Measurements from ENCODE around the gene C2orf15. TPM values are rescaled to one million over a fixed set of nuclear protein-coding genes. Genes with fewer than 3 reads are reported as not detected.
A peak's percentile ranks its signal among the peaks of the same experiment; 100 is the strongest.

C2orf15 gene
- total and polyA plus RNA-seq, 10 of the 15 experiments (the other 5 are each of a cell fraction or from before 2014, with no cell fraction given), result 1.4 to 3.4 (median 2.4) TPM

GRCh38 chr2:99153921-99154604 is 12.6 kb downstream of the C2orf15 start (continued):
- no peak for TF ChIP-seq CBFB (IDR thresholded peaks at IDR 0.05; ENCODE audit: low read depth)
- TF ChIP-seq, protein P1, sequence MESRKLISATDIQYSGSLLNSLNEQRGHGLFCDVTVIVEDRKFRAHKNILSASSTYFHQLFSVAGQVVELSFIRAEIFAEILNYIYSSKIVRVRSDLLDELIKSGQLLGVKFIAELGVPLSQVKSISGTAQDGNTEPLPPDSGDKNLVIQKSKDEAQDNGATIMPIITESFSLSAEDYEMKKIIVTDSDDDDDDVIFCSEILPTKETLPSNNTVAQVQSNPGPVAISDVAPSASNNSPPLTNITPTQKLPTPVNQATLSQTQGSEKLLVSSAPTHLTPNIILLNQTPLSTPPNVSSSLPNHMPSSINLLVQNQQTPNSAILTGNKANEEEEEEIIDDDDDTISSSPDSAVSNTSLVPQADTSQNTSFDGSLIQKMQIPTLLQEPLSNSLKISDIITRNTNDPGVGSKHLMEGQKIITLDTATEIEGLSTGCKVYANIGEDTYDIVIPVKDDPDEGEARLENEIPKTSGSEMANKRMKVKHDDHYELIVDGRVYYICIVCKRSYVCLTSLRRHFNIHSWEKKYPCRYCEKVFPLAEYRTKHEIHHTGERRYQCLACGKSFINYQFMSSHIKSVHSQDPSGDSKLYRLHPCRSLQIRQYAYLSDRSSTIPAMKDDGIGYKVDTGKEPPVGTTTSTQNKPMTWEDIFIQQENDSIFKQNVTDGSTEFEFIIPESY (IDR thresholded peaks at IDR 0.05), result no peak
- no peak for TF ChIP-seq SREBF1 (IDR thresholded peaks at IDR 0.05; ENCODE audit: low read length)

DNA sequence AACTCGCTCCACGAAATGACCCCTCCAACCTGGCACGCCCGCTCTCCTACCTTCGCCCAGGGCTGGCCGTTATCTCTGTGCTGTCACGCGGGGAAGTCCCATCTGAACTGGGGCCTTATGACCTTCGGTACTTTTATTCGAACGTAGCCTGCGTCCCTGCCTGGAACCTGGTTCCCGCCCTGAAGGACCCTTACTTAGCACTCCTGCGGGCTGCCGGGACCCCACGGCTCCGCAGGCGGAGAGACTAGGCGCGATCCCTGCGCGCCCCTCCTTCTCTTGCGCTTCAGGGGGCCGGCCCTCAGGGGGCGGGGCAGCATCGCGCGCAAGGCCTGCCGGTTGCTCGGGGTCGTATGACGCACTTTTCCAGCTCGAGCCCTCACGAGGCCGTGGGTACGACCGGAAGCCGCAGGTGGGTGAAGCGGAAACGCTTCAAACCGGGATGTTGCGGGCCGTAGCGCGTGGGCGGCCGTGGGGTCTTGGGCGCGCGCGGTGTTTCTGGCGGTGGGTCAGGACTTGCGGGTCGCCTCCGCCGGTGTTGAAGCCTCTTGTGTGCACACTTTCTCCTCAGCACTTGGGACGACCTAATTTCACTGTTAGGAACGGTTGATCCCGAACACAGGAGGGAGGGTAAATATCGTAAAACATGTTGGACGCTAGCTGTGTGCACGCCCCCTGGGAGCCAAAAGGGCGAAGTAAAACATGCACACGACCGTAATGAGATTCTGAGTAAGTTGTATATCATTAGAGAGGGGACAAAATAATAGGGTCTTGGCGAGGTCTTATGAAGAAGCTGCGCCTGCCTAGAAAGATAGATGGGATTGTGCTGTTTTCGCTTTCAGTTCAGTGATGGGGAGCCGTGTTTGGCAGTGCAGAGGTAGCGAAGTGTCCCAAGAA is 13.4 kb downstream of the C2orf15 start, which contains the start of the genes LIPT1 and TSGA10:
LIPT1 (plus strand) TSS at position 325 of the 894 bp plus-strand sequence. CDS start 6,991 bp downstream, outside the sequence.
TSGA10 (minus strand) TSS at position 300 of the 894 bp plus-strand sequence. CDS start 45,503 bp downstream, outside the sequence.
- no peaks in the 10 kb centered on the region for H3K4me1 ChIP-seq (ENCODE audit: control insufficient read depth, insufficient read depth, low read length)
- RAD21 ChIA-PET (ENCODE audit: unreplicated experiment), result interaction anchor here (1.4 to 2.6 kb wide), 3 partner anchors 14 to 505 kb away, joined by 3 to 9 read pairs (median 8); no protein-coding TSS in a partner anchor
- TSS peak; percentile 83 for BruUV-seq (replicated peaks)
- DNase-seq (ENCODE audit: low read depth, low spot score) (peak; percentile 69), ATAC-seq (peak; percentile 94), FAIRE-seq (peak; percentile 82)
- H3K4me3 ChIP-seq, result peak within 1 kb of the TSS; percentile 78
- peaks cover 0 to 4% of the 10 kb centered on the region in 2 experiments; a peak in 1 of 4 replicates for H3K36me3 ChIP-seq (ENCODE audit: control insufficient read depth in 2 of 2, insufficient read depth in 2 of 2, low read length in 1 of 2)
- H3K9me3 ChIP-seq (replicated peaks; ENCODE audit: control insufficient read depth, insufficient read depth, low read length), result no peaks in the 10 kb centered on the region
- H3K27ac ChIP-seq (ENCODE audit: control insufficient read depth, insufficient read depth), result peak within 1 kb of the TSS; percentile 76
- CTCF ChIA-PET, result interaction anchor here (0.6 to 4.4 kb wide), 5 partner anchors 13 to 499 kb away, joined by 3 to 24 read pairs (median 3); partner anchors contain the start of genes MITD1 and MRPL30
- WGBS (ENCODE audit: insufficient coverage, insufficient replicate concordance, low lambda C conversion rate, missing lambda C conversion rate), result under 1% methylated on average over 70 of the region's 70 CpGs
- peaks cover 11% of the 10 kb centered on the region for H3K79me2 ChIP-seq (ENCODE audit: control insufficient read depth, insufficient read depth, low read length)
- POLR2A ChIA-PET, result interaction anchor here (0.6 to 4.0 kb wide), 4 partner anchors 13 to 182 kb away, joined by 3 to 26 read pairs (median 6); partner anchors contain the start of genes C2orf15 and EIF5B
- peak within 1 kb of the TSS; percentile 95 for H2AFZ ChIP-seq (ENCODE audit: control insufficient read depth, low read depth, low read length)
- no peaks in the 10 kb centered on the region for H4K20me1 ChIP-seq (ENCODE audit: control insufficient read depth, insufficient read depth)
- SMC1A ChIA-PET (ENCODE audit: uncharacterized antibody, unreplicated experiment), result interaction anchor here (0.6 to 2.3 kb wide), 7 partner anchors 14 to 824 kb away, joined by 3 to 11 read pairs (median 3); partner anchors contain the start of gene C2orf15
- in situ Hi-C loops (cut with MboI), result no loop called here
- peak within 1 kb of the TSS; percentile 84 for H3K9ac ChIP-seq (ENCODE audit: control insufficient read depth, insufficient read depth, low read length)
- H3K4me2 ChIP-seq (ENCODE audit: control insufficient read depth, insufficient read depth), result peak within 1 kb of the TSS; percentile 90
- no peaks in the 10 kb centered on the region for H3K27me3 ChIP-seq (replicated peaks in 1 of 2; ENCODE audit: control insufficient read depth in 2 of 2, insufficient read depth in 2 of 2, low read length in 1 of 2)
- intact Hi-C loops (cut with micrococcal nuclease; ENCODE audit: unreplicated experiment), result loop anchor here (1.0 to 10.0 kb wide), 2 partner anchors 181 to 510 kb away; partner anchors contain the start of gene TXNDC9
- TF ChIP-seq ZNF687 (IDR thresholded peaks at IDR 0.05) (peak; percentile 93), ZNF24 (IDR thresholded peaks at IDR 0.05) (peak; percentile 74; the same call in 1 of the 2 replicates), SUPT20H (IDR thresholded peaks at IDR 0.05; ENCODE audit: borderline replicate concordance, control insufficient read depth, low read depth, low read length) (no peak), CBX3 (IDR thresholded peaks at IDR 0.05; ENCODE audit: borderline replicate concordance, low read depth) (no peak), STAT1 (conservative IDR thresholded peaks at IDR 0.05) (no peak), NR2F1 (conservative IDR thresholded peaks at IDR 0.05) (peak; percentile 88), HDGF (IDR thresholded peaks at IDR 0.05) (peak; percentile 91; the same call in 1 of the 2 replicates), NRF1 (conservative IDR thresholded peaks at IDR 0.05; ENCODE audit: low read depth, low read length) (0 out of 2 replicates have a peak, but pooled peaks have one; percentile 13), IRF4 (IDR thresholded peaks at IDR 0.05; ENCODE audit: low read depth, low read length) (peak; percentile 11; the same call in 1 of the 2 replicates)
